Testis (tissue), 2 donors: Measurements from ENCODE around the gene RBM6.

Experiments
- POLR2A ChIP-seq: fragments of 450-650 bp; IDR thresholded peaks from one replicate; pipeline ENCODE4 v1.6.1; 2017; ENCODE audit warnings: antibody characterized with exemption, mild to moderate bottlenecking, moderate library complexity
- TF ChIP-seq, protein P1 (sequence below), 3 experiments: fragments of 450-650 bp in 2 of 3; fragments of 200-600 bp in 1 of 3; sonication (generic) in 1 of 3; IDR thresholded peaks; one replicate each; pipeline ENCODE4 v1.5.1; 2016 to 2019; ENCODE audit warnings: antibody characterized with exemption in 3 of 3, mild to moderate bottlenecking in 2 of 3, moderate library complexity in 1 of 3

- TF ChIP-seq, protein P1, sequence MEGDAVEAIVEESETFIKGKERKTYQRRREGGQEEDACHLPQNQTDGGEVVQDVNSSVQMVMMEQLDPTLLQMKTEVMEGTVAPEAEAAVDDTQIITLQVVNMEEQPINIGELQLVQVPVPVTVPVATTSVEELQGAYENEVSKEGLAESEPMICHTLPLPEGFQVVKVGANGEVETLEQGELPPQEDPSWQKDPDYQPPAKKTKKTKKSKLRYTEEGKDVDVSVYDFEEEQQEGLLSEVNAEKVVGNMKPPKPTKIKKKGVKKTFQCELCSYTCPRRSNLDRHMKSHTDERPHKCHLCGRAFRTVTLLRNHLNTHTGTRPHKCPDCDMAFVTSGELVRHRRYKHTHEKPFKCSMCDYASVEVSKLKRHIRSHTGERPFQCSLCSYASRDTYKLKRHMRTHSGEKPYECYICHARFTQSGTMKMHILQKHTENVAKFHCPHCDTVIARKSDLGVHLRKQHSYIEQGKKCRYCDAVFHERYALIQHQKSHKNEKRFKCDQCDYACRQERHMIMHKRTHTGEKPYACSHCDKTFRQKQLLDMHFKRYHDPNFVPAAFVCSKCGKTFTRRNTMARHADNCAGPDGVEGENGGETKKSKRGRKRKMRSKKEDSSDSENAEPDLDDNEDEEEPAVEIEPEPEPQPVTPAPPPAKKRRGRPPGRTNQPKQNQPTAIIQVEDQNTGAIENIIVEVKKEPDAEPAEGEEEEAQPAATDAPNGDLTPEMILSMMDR (IDR thresholded peaks at IDR 0.05): no peak
- TF ChIP-seq POLR2A: no peak
Observed at GRCh38 chr3:49916686-49917085, 23.3 kb upstream of the RBM6 start.
